ENCODE results near the gene FAM83C. TPM values are rescaled to one million over a fixed set of nuclear protein-coding genes. Genes with fewer than 3 reads are reported as not detected.

The FAM83C gene
- polyA plus RNA-seq, 4 donors, result 0.06 to 0.07 (median 0.06) TPM; not detected in 1

DNA sequence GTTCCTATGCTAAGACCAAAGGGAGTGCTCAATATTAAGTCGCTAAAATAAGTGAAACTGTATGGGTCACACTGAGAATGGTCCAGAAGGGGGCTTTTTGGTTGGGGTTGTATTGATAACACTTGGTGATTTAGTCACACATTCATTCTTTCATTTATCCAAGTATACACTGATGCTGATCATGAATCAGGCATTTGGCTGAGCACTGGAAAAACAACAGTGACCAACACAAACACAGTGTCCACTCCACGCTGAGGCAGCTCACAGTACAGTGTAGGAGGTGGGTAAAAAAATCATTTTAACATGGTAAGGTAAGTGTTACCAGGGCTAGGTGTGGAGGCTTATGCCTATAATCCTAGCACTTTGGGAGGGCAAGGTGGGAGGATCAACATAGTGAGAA lies 9.2 kb upstream of the FAM83C start:
- DNase-seq (ENCODE audit: low read depth in 4 of 4, low spot score in 3 of 4), result no peak

- no peak for DNase-seq (ENCODE audit: low read depth in 4 of 4, low spot score in 3 of 4)
Observed at GRCh38 chr20:35300469-35301262, 8.4 kb upstream of the FAM83C start.

DNA sequence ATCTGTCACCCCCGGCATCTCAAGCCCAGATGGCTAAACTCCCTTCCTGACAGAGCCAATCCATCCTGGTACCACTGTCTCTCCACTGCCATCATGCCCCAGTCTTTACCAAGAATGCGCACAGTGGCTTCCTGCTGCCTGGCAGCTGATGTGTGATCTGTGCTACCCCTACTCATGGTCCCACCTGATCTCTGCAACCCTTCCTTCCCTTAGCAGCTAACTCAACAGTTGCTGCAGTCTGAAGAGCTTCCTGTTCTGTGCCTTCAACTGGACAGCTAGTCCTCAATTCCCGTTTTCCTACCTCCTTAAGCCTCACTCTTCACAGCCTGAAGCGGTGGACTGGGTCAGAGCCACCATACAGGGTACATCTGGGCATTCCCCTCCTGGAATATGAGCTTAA lies 7.6 kb upstream of the FAM83C start:
- no peak for DNase-seq (ENCODE audit: low read depth in 4 of 4, low spot score in 3 of 4)

DNA sequence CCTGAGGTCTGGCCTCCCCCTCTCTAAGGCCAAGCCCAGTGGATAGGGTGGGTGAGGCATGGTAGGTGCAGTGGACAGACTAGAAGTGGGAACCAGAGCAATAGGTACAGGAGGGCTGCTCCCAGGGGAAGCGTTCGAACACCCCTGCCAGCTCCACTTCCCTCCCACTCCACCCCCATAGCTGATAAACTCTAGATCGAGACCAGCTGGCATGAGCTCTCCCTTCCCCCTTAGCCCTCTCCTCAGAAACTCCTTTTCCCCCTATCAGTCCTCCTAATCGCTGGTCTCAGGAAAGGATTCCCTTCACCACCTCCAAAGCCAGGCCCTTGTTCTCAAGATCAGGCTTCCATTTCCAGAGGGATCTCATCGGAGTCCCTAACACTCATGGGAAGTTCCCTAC lies 6.0 kb upstream of the FAM83C start:
- DNase-seq (ENCODE audit: low read depth in 4 of 4, low spot score in 3 of 4), result no peak

- DNase-seq (ENCODE audit: low read depth in 4 of 4, low spot score in 3 of 4), result no peak
Observed at GRCh38 chr20:35297740-35298139, 5.5 kb upstream of the FAM83C start.

- no peak for DNase-seq (ENCODE audit: low read depth in 4 of 4, low spot score in 3 of 4)
Observed at GRCh38 chr20:35297155-35297554, 4.9 kb upstream of the FAM83C start.

- no peak for DNase-seq (ENCODE audit: low read depth in 4 of 4, low spot score in 3 of 4)
Observed at GRCh38 chr20:35296101-35296554, 3.9 kb upstream of the FAM83C start.

DNA sequence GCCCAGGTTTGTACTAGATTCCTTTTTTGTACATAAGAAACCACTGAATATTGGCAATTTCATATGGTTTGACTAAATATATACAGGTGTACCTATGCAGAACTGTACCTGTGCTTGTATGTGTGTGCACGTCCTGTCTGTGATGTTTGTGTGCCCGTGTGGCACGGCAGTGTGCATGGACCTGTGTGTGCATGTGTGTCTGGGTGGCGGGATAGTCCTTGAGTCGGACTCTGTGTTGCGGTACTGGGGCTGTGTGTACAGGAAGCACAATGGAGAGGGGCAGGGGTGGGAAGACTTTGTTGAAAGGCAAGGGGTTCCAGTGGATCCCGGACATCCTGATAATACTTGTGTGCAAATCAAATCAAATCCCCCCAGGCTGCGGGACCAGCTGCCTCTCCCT lies 3.4 kb upstream of the FAM83C start:
- no peak for DNase-seq (ENCODE audit: low read depth in 4 of 4, low spot score in 3 of 4)

DNA sequence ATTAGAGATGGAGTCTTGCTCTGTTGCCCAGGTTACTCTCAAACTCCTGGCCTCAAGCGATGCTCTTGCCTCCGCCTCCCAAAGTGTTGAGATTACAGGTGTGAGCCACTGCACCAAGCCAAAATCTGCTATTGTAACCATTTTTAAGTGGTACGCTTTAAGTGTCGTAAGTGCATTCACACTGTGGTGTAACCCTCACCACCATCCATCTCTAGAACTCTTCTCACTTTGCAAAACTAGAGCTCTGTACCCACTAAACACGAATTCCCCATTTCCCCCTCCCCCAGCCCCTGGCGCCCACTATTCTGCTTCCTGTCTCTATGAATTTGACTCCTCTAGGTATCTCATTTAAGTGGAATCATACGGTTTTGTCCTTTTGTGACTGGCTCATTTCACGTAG lies 2.8 kb upstream of the FAM83C start:
- DNase-seq (ENCODE audit: low read depth in 4 of 4, low spot score in 3 of 4), result no peak

- DNase-seq (ENCODE audit: low read depth in 4 of 4, low spot score in 3 of 4), result no peak
Observed at GRCh38 chr20:35294293-35294685, 2.1 kb upstream of the FAM83C start.

DNA sequence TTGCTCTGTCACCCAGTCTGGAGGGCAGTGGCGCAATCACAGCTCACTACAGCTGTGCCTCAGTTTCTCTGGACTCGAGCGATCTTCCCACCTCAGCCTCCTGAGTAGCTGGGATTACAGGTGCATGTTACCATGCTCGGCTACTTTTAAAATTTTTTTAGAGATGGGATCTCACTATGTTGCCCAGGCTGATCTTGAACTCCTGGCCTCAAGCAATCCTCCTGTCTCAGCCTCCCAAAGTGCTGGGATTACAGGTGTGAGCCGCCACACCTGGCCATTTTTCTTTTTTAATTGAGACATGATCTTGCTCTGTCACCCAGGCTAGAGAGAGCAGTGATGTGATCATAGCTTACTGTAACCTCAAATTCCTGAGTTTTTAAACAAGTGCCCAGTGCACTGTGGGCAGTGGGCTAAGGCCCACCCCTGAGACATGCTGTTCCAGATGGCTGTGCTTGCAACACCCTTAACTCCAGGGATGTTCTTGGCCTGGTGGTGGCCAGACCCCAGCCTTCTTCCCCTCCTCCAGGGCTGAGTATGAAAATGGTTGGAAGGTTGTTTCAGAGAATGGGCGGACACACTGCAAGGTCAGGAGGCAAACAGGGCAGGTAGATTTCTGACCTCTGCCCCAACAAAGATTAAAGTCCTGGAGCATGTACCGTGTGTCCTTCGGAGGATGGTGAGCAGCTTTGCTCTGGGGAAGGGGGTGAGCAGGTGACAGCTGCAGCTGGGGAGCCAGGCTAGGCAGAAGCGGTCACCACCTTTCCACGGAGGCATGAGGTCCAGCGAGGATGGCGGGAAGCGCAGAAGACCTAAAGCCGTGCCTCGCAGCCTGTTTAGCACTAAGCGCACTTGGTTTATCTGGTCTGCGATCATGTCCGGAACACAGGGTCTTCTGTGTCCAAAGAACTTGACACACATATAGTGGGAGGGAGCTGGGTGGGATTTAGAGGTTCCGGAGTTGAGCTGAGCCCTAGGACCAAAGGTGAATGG lies 1.4 kb upstream of the FAM83C start:
- no peak for DNase-seq (ENCODE audit: low read depth in 4 of 4, low spot score in 3 of 4)

- no peak for DNase-seq (ENCODE audit: low read depth in 4 of 4, low spot score in 3 of 4)
Observed at GRCh38 chr20:35292504-35293285, 470 bp upstream of the FAM83C start.

- no peak for DNase-seq (ENCODE audit: low read depth in 4 of 4, low spot score in 3 of 4)
Observed at GRCh38 chr20:35290887-35291417, 1.3 kb downstream of the FAM83C start.

GRCh38 chr20:35290186-35290886 lies 1.9 kb downstream of the FAM83C start:
- DNase-seq (ENCODE audit: low read depth in 4 of 4, low spot score in 3 of 4), result no peak

DNA sequence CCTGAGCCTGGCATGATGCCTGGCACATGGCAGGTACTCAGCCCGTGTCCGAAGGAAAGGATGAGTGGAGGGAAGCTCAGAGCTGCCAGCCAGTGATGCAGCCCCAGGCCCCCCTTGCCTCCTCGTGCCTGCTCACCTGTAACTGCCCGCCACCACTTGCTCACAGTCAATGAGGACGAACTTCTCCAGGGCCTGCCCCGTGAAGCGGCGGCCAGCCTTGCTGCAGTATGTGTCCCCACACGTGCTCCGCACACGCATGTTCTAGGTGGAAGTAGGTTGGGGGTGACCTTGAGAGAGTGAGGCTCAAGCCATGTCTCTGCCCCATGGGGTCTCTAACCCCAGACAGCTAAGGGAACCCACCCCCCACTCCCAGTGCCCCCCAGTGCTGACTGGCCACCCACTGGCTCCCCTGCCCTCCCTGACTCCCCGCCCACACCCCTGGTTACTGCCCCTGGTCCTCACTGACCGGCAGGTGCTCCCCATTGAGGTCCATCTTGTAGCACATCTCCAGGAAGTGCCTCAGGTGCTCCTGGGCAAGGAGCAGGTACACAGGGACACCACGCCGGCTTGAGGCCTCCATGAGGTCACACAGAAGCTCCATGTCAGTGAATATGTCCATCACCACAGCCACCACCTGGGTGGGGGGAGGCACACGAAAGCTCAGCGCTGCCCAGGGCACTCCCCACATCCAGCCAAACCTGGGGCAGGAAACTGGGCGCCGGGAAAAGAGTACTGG lies 3.7 kb downstream of the FAM83C start:
- DNase-seq (ENCODE audit: low read depth in 4 of 4, low spot score in 3 of 4), result no peak

DNA sequence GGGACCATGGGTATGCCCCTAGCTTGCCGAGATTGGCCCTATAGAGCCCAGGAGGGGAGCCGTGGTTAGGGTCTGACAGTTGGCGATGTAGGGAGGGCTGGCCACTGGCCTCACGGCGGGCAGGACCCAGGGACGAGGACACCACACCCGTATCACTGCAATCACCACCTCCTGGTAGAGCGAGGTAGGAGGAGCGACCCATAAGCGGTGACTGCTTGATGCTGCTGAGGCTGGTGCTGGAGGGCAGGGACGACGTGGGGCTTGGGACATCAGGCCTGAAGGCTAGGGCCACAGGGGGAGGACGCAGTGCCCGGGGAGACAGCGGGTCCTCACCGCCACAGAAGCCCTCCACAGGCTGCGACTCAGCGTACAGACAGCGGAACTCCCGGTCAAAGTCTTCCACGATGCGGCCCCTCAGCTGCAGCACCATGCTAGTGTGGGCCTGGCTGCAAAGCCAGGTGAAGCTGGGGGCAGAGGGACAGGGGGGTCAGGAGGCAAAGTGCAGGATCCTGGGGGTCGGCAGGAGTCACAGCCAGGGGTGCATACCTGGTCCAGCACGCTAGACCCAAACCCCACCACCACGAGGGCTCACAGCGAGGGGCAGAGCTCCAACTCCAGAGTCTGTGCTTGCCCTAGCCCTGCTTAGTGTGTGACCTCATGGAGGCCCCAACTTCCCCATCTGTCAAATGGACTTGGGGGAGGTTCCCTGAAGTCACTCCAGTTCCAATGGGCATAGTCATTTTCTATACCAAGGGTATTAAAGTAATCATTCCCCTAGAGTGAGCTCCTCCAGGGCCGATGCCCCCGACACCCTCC lies 4.5 kb downstream of the FAM83C start:
- no peak for DNase-seq (ENCODE audit: low read depth in 4 of 4, low spot score in 3 of 4)

DNA sequence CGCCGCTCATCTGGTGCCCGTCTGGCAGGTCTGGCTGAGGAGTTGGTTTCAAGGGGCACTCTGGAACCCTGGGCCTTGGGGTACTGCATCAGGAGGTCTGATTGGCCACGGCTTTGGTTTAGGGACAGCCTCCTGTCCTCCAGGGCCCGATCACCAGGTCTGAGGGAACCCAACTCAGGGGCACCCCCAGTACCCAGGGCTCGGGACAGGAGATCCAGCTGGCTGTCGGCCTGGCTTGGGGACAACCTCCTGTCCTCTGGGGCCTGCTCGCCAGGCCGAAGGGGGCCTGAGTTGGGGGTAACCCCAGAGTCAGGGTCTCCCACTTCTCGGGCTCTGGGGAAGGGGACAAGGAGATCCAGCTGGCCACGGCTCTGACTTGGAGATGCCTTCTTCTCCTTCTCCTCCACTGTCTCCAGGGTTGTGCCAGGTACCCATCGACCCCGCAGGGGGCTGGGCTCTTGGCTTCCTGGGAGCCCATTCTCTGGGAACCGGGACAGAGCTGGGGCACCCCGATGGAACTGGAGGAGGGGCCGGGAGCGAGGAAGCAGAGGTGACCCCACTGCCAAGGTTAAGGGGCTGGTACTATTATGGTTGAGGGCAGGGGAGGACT lies 5.2 kb downstream of the FAM83C start:
- DNase-seq (ENCODE audit: low read depth in 4 of 4, low spot score in 3 of 4), result no peak

Data from right renal pelvis (tissue), 4 donors.